ENCODE results near the gene AGTRAP. TPM values are rescaled to one million over a fixed set of nuclear protein-coding genes. Genes with fewer than 3 reads are reported as not detected.

Gene AGTRAP
- total RNA-seq, 1 donor from 2014 or later: 45.2 TPM

GRCh38 chr1:11761285-11761684 is 25.3 kb downstream of the AGTRAP start:
- DNase-seq (ENCODE audit: low read depth, low spot score): no peak

GRCh38 chr1:11761988-11762406 is 26.1 kb downstream of the AGTRAP start, which contains the start of gene C1orf167:
C1orf167 (plus strand) TSS chr1:11762193; CDS start chr1:11764401, 2,208 bp downstream.
- DNase-seq (ENCODE audit: low read depth, low spot score): no peak

- DNase-seq (ENCODE audit: low read depth, low spot score): no peak
Observed at GRCh38 chr1:11764115-11764514, 28.2 kb downstream of the AGTRAP start.

GRCh38 chr1:11764519-11764918 is 28.6 kb downstream of the AGTRAP start:
- no peak for DNase-seq (ENCODE audit: low read depth, low spot score)

GRCh38 chr1:11765661-11766428 is 29.9 kb downstream of the AGTRAP start:
- DNase-seq (ENCODE audit: low read depth, low spot score): no peak

- DNase-seq (ENCODE audit: low read depth, low spot score): no peak
Observed at GRCh38 chr1:11766429-11766776, 30.5 kb downstream of the AGTRAP start.

- DNase-seq (ENCODE audit: low read depth, low spot score): no peak
Observed at GRCh38 chr1:11767922-11768704, 32.2 kb downstream of the AGTRAP start.

- DNase-seq (ENCODE audit: low read depth, low spot score): no peak
Observed at GRCh38 chr1:11768821-11769220, 32.9 kb downstream of the AGTRAP start.

- no peak for DNase-seq (ENCODE audit: low read depth, low spot score)
Observed at GRCh38 chr1:11769274-11769673, 33.3 kb downstream of the AGTRAP start.

GRCh38 chr1:11770011-11770410 is 34.1 kb downstream of the AGTRAP start:
- DNase-seq (ENCODE audit: low read depth, low spot score): no peak

- no peak for DNase-seq (ENCODE audit: low read depth, low spot score)
Observed at GRCh38 chr1:11771481-11772043, 35.6 kb downstream of the AGTRAP start.

- DNase-seq (ENCODE audit: low read depth, low spot score): no peak
Observed at GRCh38 chr1:11772458-11772857, 36.5 kb downstream of the AGTRAP start.

GRCh38 chr1:11774753-11775152 is 38.8 kb downstream of the AGTRAP start:
- no peak for DNase-seq (ENCODE audit: low read depth, low spot score)

- DNase-seq (ENCODE audit: low read depth, low spot score): no peak
Observed at GRCh38 chr1:11777658-11778322, 41.9 kb downstream of the AGTRAP start.

GRCh38 chr1:11778336-11778735 is 42.4 kb downstream of the AGTRAP start:
- DNase-seq (ENCODE audit: low read depth, low spot score): no peak

GRCh38 chr1:11778844-11779623 is 43.1 kb downstream of the AGTRAP start:
- no peak for DNase-seq (ENCODE audit: low read depth, low spot score)

- DNase-seq (ENCODE audit: low read depth, low spot score): no peak
Observed at GRCh38 chr1:11779715-11780379, 43.9 kb downstream of the AGTRAP start.

GRCh38 chr1:11780380-11781147 is 44.6 kb downstream of the AGTRAP start:
- DNase-seq (ENCODE audit: low read depth, low spot score): no peak

- no peak for DNase-seq (ENCODE audit: low read depth, low spot score)
Observed at GRCh38 chr1:11781297-11781696, 45.4 kb downstream of the AGTRAP start.

Data from pulmonary artery endothelial cell (primary cell).